Effector memory CD8-positive, alpha-beta T cell (primary cell): ENCODE measurements around the gene FAM171A1.
"Not testable (repeated sequence)": the region's sequence is repeated elsewhere in the genome, so short reads cannot be mapped to it uniquely, and the experiment has no call there.

Experiments used
- ATAC-seq: fragments of 150-1000 bp; cut with Tn5 transposase; replicated peaks from 2 replicates; pipeline ENCODE4 v1.10.0; 2021; ENCODE audit warnings: mild to moderate bottlenecking, moderate library complexity
- DNase-seq, 3 experiments: peaks; one replicate each; pipeline ENCODE4 v3.0.0; 2021
- H3K27ac Mint-ChIP-seq, 2 donors: one replicate each; pipeline ENCODE4 v1.8.0; 2022; ENCODE audit warnings: mild to moderate bottlenecking in 2 of 2, mixed read lengths in 2 of 2, moderate library complexity in 2 of 2
- H3K27me3 Mint-ChIP-seq, 2 donors: one replicate each; pipeline ENCODE4 v1.8.0; 2022; ENCODE audit warnings: mixed read lengths in 2 of 2
- H3K36me3 Mint-ChIP-seq: one replicate; pipeline ENCODE4 v1.8.0; 2022; ENCODE audit warnings: mild to moderate bottlenecking, moderate library complexity, mixed read lengths; ENCODE audit not compliant: insufficient read depth
- H3K4me1 Mint-ChIP-seq, 2 donors: one replicate each; pipeline ENCODE4 v1.8.0; 2022; ENCODE audit warnings: low read depth in 2 of 2, mixed read lengths in 2 of 2
- H3K4me3 Mint-ChIP-seq, 2 donors: one replicate each; pipeline ENCODE4 v1.8.0; 2022; ENCODE audit warnings: mild to moderate bottlenecking in 2 of 2, mixed read lengths in 2 of 2, moderate library complexity in 2 of 2
- H3K9me3 Mint-ChIP-seq, 2 donors: one replicate each; pipeline ENCODE4 v1.8.0; 2022; ENCODE audit warnings: mixed read lengths in 2 of 2

The FAM171A1 gene

DNA sequence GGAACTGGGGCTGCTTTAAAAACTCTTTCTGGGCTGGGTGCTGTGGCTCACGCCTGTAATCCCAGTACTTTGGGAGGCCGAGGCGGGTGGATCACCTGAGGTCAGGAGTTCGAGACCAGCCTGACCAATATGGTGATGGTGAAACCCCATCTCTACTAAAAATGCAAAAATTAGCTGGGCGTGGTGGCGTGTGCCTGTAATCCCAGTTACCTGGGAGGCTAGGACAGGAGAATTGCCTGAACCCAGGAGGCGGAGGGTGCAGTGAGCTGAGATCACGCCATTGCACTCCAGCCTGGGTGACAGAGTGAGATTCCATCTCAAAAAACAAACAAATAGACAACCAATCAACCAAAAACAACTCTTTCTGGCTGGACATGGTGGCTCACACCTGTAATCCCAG, 37.9 kb downstream of the FAM171A1 start:
- H3K4me1 Mint-ChIP-seq, DNase-seq, H3K4me3 Mint-ChIP-seq, ATAC-seq, H3K36me3 Mint-ChIP-seq, H3K27ac Mint-ChIP-seq, H3K9me3 Mint-ChIP-seq: not testable (repeated sequence)
- peaks cover 0 to 11% of the 10 kb centered on the region in 2 donors for H3K27me3 Mint-ChIP-seq

GRCh38 chr10:15331461-15331860, 39.6 kb downstream of the FAM171A1 start:
- ATAC-seq (no peak), DNase-seq (no peak)
- Mint-ChIP-seq H3K9me3 (no peaks in the 10 kb centered on the region), H3K4me3 (no peak overlapping the region), H3K36me3 (no peaks in the 10 kb centered on the region), H3K4me1 (no peaks in the 10 kb centered on the region), H3K27me3 (peaks cover 5 to 6% of the 10 kb centered on the region in 2 donors), H3K27ac (no peak overlapping the region)

- H3K9me3 Mint-ChIP-seq, result no peaks in the 10 kb centered on the region
- no peaks in the 10 kb centered on the region for H3K4me1 Mint-ChIP-seq
- peaks cover 7 to 19% of the 10 kb centered on the region in 2 donors for H3K27me3 Mint-ChIP-seq
- H3K4me3 Mint-ChIP-seq, result no peak overlapping the region
- no peak for DNase-seq
- H3K27ac Mint-ChIP-seq, result no peak overlapping the region
- no peak for ATAC-seq
- no peaks in the 10 kb centered on the region for H3K36me3 Mint-ChIP-seq
Observed at GRCh38 chr10:15329437-15329836, 41.7 kb downstream of the FAM171A1 start.

DNA sequence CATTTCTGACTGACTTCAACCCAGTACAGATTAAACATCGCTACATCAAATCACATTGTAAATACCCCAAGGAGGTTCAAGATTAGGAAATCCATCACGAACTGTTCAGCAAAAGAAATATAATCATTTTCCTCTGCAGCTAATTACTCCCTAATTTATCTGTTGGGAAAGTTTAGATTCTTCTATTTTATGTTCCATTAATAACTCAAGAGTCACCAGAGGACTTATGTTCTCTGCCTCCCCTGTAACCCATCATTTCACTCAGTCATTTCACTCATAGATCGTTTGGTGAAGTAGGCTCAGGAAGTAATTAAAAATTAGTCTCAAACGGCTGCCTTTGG, 45.2 kb downstream of the FAM171A1 start:
- H3K4me3 Mint-ChIP-seq, result no peak overlapping the region
- no peaks in the 10 kb centered on the region for H3K4me1 Mint-ChIP-seq
- no peak overlapping the region for H3K27ac Mint-ChIP-seq
- no peak for DNase-seq
- H3K36me3 Mint-ChIP-seq, result no peaks in the 10 kb centered on the region
- H3K27me3 Mint-ChIP-seq, result peaks cover 12 to 19% of the 10 kb centered on the region in 2 donors
- no peaks in the 10 kb centered on the region for H3K9me3 Mint-ChIP-seq
- no peak for ATAC-seq

GRCh38 chr10:15325243-15325943, 45.7 kb downstream of the FAM171A1 start:
- H3K27ac Mint-ChIP-seq, result no peak overlapping the region
- peaks cover 12 to 19% of the 10 kb centered on the region in 2 donors for H3K27me3 Mint-ChIP-seq
- no peak for DNase-seq
- no peaks in the 10 kb centered on the region for H3K9me3 Mint-ChIP-seq
- no peak for ATAC-seq
- H3K4me3 Mint-ChIP-seq, result no peak overlapping the region
- H3K4me1 Mint-ChIP-seq, result no peaks in the 10 kb centered on the region
- no peaks in the 10 kb centered on the region for H3K36me3 Mint-ChIP-seq

GRCh38 chr10:15324611-15325010, 46.5 kb downstream of the FAM171A1 start:
- peaks cover 12 to 19% of the 10 kb centered on the region in 2 donors for H3K27me3 Mint-ChIP-seq
- H3K9me3 Mint-ChIP-seq, result no peaks in the 10 kb centered on the region
- no peak overlapping the region for H3K4me3 Mint-ChIP-seq
- H3K36me3 Mint-ChIP-seq, result no peaks in the 10 kb centered on the region
- no peak overlapping the region for H3K27ac Mint-ChIP-seq
- H3K4me1 Mint-ChIP-seq, result no peaks in the 10 kb centered on the region
- no peak for ATAC-seq
- DNase-seq, result no peak

DNA sequence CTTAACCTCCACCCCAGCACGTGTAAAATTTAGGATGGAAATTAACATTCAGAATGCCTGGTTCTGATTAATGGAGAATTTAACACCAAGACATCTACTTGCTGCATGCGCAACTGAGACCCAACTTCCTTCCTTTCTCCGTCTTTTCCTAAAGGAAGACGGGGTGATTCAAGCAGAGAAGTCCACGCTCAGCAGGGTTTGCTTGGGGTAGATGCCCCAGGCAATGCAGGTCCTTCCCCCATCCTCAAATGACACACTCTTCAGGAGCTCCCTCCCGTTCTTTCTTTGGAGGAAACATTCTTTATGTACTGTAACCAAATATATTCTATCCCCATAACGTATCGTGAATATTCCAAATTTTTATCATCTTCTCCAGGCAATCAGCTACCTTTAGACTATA, 47.0 kb downstream of the FAM171A1 start:
- no peak for DNase-seq
- H3K4me1 Mint-ChIP-seq, result no peaks in the 10 kb centered on the region
- H3K27me3 Mint-ChIP-seq, result peaks cover 12 to 20% of the 10 kb centered on the region in 2 donors
- ATAC-seq, result no peak
- H3K9me3 Mint-ChIP-seq, result no peaks in the 10 kb centered on the region
- H3K36me3 Mint-ChIP-seq, result no peaks in the 10 kb centered on the region
- H3K4me3 Mint-ChIP-seq, result no peak overlapping the region
- no peak overlapping the region for H3K27ac Mint-ChIP-seq

- DNase-seq (no peak), ATAC-seq (no peak)
- no peaks in the 10 kb centered on the region for H3K4me1 Mint-ChIP-seq
- peaks cover 8 to 36% of the 10 kb centered on the region in 2 donors for H3K27me3 Mint-ChIP-seq
- H3K27ac Mint-ChIP-seq, result no peak overlapping the region
- H3K4me3 Mint-ChIP-seq, result no peak overlapping the region
- no peaks in the 10 kb centered on the region for H3K36me3 Mint-ChIP-seq
- no peaks in the 10 kb centered on the region for H3K9me3 Mint-ChIP-seq
Observed at GRCh38 chr10:15322356-15322755, 48.7 kb downstream of the FAM171A1 start.

DNA sequence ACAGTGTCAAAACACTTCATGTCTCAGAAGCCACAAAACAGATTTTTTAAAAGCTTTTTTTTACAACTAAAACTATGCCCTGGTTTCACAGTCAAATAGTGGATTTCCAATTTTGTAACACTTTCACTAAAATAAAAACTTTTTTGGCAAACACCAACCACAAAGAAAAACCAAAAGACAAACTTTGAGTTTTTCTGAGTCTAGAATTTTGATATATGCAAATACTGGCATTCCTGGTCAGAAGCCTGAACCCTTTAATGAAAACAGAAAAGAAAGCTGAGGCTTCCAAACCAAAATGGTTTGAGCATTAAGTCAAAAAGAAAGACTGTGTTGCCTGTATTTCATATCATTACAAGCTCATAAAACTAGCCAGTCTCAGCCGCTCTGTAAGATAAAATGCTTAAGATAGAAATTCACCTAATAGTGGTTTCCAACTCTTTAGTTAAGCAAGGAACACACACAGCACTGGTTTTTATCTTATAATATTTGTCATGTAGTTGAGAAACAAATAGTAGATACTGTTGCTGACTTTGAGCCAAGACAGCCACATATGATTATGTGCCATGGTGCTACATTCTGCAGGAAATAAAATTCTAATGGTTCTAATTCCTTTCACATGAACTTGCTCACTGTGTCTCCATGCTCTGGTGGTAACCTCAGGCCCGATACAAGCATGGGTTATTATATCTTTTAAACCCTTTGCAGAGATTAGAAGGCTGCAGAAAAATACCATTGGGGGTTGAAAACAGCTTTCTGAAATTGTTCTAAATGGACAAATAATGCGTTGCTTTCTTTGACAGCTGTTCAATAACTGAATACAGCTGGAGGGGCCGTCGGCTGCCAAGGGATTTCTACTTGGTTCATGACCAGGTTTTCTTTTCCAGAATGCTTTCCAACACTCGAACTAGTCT, 49.4 kb downstream of the FAM171A1 start:
- DNase-seq (no peak), ATAC-seq (no peak)

GRCh38 chr10:15320522-15321203, 50.4 kb downstream of the FAM171A1 start:
- Mint-ChIP-seq H3K27ac (no peak overlapping the region), H3K4me3 (no peak overlapping the region), H3K36me3 (no peaks in the 10 kb centered on the region), H3K27me3 (peaks cover 23 to 34% of the 10 kb centered on the region in 2 donors), H3K9me3 (no peaks in the 10 kb centered on the region), H3K4me1 (no peaks in the 10 kb centered on the region)
- no peak for ATAC-seq
- DNase-seq, result no peak

More for the DNA sequence above, 49.4 kb downstream of the FAM171A1 start:
- no peak overlapping the region for H3K27ac Mint-ChIP-seq
- H3K9me3 Mint-ChIP-seq, result no peaks in the 10 kb centered on the region
- H3K4me1 Mint-ChIP-seq, result no peaks in the 10 kb centered on the region
- no peaks in the 10 kb centered on the region for H3K36me3 Mint-ChIP-seq
- no peak overlapping the region for H3K4me3 Mint-ChIP-seq
- H3K27me3 Mint-ChIP-seq, result peaks cover 13 to 36% of the 10 kb centered on the region in 2 donors

GRCh38 chr10:15320118-15320517, 51.0 kb downstream of the FAM171A1 start:
- ATAC-seq, result no peak
- H3K27ac Mint-ChIP-seq, result no peak overlapping the region
- no peak overlapping the region for H3K4me3 Mint-ChIP-seq

DNA sequence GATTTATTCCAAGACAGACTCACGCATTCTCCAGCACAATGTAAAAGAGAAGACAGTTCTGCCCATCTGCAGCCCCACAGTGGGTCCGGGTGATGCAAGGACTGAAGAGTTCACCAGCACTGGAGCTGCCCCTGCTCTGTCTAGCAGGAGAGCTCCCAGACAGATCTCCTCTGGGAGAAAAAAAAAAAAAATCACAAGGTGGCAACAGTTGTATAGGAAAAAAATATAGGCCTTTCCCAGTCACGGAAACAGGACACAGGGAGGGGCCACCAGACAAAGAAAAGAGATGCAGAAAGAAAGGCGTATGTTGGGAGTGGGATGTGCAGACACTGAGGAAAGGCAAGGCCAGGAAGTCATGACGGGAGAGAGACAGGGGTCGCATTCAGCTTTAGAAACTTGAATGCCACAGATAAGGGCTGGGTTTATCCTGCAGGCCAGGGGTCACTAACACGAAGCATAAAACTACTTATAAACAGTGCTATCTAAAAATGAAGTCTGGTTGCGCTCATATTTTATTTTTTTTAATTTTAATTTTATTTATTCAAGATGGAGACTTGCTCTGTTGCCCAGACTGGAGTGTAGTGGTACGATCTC, 54.1 kb downstream of the FAM171A1 start:
- H3K36me3 Mint-ChIP-seq, result no peaks in the 10 kb centered on the region
- H3K4me1 Mint-ChIP-seq, result no peaks in the 10 kb centered on the region
- peaks cover 15 to 37% of the 10 kb centered on the region in 2 donors for H3K27me3 Mint-ChIP-seq
- H3K9me3 Mint-ChIP-seq, result no peaks in the 10 kb centered on the region
- H3K4me3 Mint-ChIP-seq, result no peak overlapping the region
- no peak overlapping the region for H3K27ac Mint-ChIP-seq
- ATAC-seq (no peak), DNase-seq (no peak)

More at GRCh38 chr10:15320118-15320517, 51.0 kb downstream of the FAM171A1 start:
- H3K4me1 Mint-ChIP-seq, result no peaks in the 10 kb centered on the region
- no peaks in the 10 kb centered on the region for H3K9me3 Mint-ChIP-seq
- H3K36me3 Mint-ChIP-seq, result no peaks in the 10 kb centered on the region
- no peak for DNase-seq
- peaks cover 23 to 29% of the 10 kb centered on the region in 2 donors for H3K27me3 Mint-ChIP-seq

DNA sequence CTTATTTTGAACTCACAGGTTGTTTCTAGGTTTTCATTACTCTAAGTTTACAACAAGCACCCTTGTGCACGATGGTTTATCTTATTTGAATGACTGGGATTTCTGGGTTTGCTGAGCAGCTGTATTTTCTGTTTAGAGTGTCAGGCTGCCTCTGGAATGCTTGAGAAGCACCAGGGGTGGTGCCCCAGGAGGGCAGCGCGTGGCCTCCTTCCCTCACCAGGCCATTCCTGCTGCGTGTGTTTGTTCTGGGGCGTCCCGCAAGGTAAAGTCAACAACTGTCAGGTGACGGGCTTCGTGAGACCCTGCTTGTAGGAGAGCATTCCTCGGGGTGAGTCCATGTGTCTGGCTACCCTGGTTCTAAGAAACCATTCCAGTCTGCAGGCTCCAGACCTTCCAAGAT, 54.9 kb downstream of the FAM171A1 start:
- ATAC-seq (no peak), DNase-seq (no peak)
- H3K27me3 Mint-ChIP-seq, result peaks cover 15 to 37% of the 10 kb centered on the region in 2 donors
- H3K36me3 Mint-ChIP-seq, result no peaks in the 10 kb centered on the region
- H3K27ac Mint-ChIP-seq, result no peak overlapping the region
- no peak overlapping the region for H3K4me3 Mint-ChIP-seq
- H3K9me3 Mint-ChIP-seq, result no peaks in the 10 kb centered on the region
- H3K4me1 Mint-ChIP-seq, result no peaks in the 10 kb centered on the region
